IPS-20b (cell line): ENCODE data around the gene PHF5A.
A peak's percentile ranks its signal among the peaks of the same experiment; 100 is the strongest.
"Not testable (repeated sequence)": the region's sequence is repeated elsewhere in the genome, so short reads cannot be mapped to it uniquely, and the experiment has no call there.

ENCODE experiments used
- H3K27ac ChIP-seq: one replicate; pipeline ENCODE4 v1.5.1; 2013; ENCODE audit warnings: low read length
- H3K27me3 ChIP-seq: 2 replicates; pipeline ENCODE4 v1.6.1; 2013; ENCODE audit warnings: mild to moderate bottlenecking, low read length, inconsistent platforms; ENCODE audit not compliant: insufficient read depth
- H3K36me3 ChIP-seq: 2 replicates; pipeline ENCODE4 v1.6.1; 2013; ENCODE audit warnings: low read depth, mild to moderate bottlenecking, inconsistent platforms, low read length, moderate library complexity; ENCODE audit not compliant: insufficient read depth
- H3K4me1 ChIP-seq: 2 replicates; pipeline ENCODE4 v1.6.1; 2013; ENCODE audit warnings: mild to moderate bottlenecking, control low read depth, inconsistent platforms, low read length, moderate library complexity; ENCODE audit not compliant: insufficient read depth
- H3K4me3 ChIP-seq: 2 replicates; pipeline ENCODE4 v1.5.1; 2013; ENCODE audit warnings: mild to moderate bottlenecking, low read length, inconsistent platforms
- H3K9ac ChIP-seq: 2 replicates; pipeline ENCODE4 v1.6.1; 2013; ENCODE audit warnings: low read depth, mild to moderate bottlenecking, inconsistent platforms, low read length, moderate library complexity
- H3K9me3 ChIP-seq: 2 replicates; pipeline ENCODE4 v1.6.1; 2013; ENCODE audit warnings: mild to moderate bottlenecking, low read depth, low read length, inconsistent platforms; ENCODE audit not compliant: insufficient read depth

PHF5A gene

GRCh38 chr22:41444360-41445128 lies 23.9 kb downstream of the PHF5A start:
- Histone ChIP-seq H3K4me1 (peaks cover 7% of the 10 kb centered on the region; the same call in 1 of the 2 replicates), H3K9ac (peak overlapping the region; percentile 99), H3K36me3 (peaks cover 39% of the 10 kb centered on the region), H3K4me3 (peak overlapping the region; percentile 98), H3K9me3 (no peaks in the 10 kb centered on the region), H3K27me3 (no peaks in the 10 kb centered on the region), H3K27ac (peak overlapping the region; percentile 87)

- Histone ChIP-seq H3K4me1 (no peaks in the 10 kb centered on the region), H3K36me3 (peaks cover 57% of the 10 kb centered on the region), H3K27me3 (no peaks in the 10 kb centered on the region), H3K9me3 (no peaks in the 10 kb centered on the region), H3K9ac (no peak overlapping the region), H3K4me3 (no peak overlapping the region), H3K27ac (no peak overlapping the region)
Observed at GRCh38 chr22:41442240-41442792, 26.2 kb downstream of the PHF5A start.

GRCh38 chr22:41440511-41440910 lies 28.0 kb downstream of the PHF5A start:
- not testable (repeated sequence) for H3K27me3 ChIP-seq, H3K4me1 ChIP-seq, H3K9me3 ChIP-seq, H3K27ac ChIP-seq, H3K4me3 ChIP-seq, H3K9ac ChIP-seq
- H3K36me3 ChIP-seq, result peaks cover 75% of the 10 kb centered on the region

- no peak overlapping the region for H3K27ac ChIP-seq
- H3K36me3 ChIP-seq, result peaks cover 85% of the 10 kb centered on the region
Observed at GRCh38 chr22:41437198-41437597, 31.3 kb downstream of the PHF5A start.

GRCh38 chr22:41436322-41437113 lies 32.0 kb downstream of the PHF5A start:
- Histone ChIP-seq H3K36me3 (peaks cover 80% of the 10 kb centered on the region), H3K9me3 (no peaks in the 10 kb centered on the region), H3K27ac (no peak overlapping the region), H3K4me3 (no peak overlapping the region), H3K4me1 (no peaks in the 10 kb centered on the region), H3K9ac (no peak overlapping the region), H3K27me3 (no peaks in the 10 kb centered on the region)

More at GRCh38 chr22:41437198-41437597, 31.3 kb downstream of the PHF5A start:
- no peak overlapping the region for H3K4me3 ChIP-seq
- no peak overlapping the region for H3K9ac ChIP-seq
- no peaks in the 10 kb centered on the region for H3K27me3 ChIP-seq
- no peaks in the 10 kb centered on the region for H3K4me1 ChIP-seq
- no peaks in the 10 kb centered on the region for H3K9me3 ChIP-seq

- Histone ChIP-seq H3K27ac (no peak overlapping the region), H3K27me3 (no peaks in the 10 kb centered on the region), H3K9me3 (no peaks in the 10 kb centered on the region), H3K4me1 (no peaks in the 10 kb centered on the region), H3K9ac (no peak overlapping the region), H3K4me3 (no peak overlapping the region), H3K36me3 (peaks cover 72% of the 10 kb centered on the region)
Observed at GRCh38 chr22:41435560-41435959, 32.9 kb downstream of the PHF5A start.

GRCh38 chr22:41434361-41435003 lies 34.0 kb downstream of the PHF5A start:
- not testable (repeated sequence) for H3K4me1 ChIP-seq, H3K9me3 ChIP-seq, H3K27ac ChIP-seq, H3K27me3 ChIP-seq, H3K9ac ChIP-seq, H3K4me3 ChIP-seq
- H3K36me3 ChIP-seq, result peaks cover 62% of the 10 kb centered on the region

- not testable (repeated sequence) for H3K4me1 ChIP-seq, H3K9me3 ChIP-seq, H3K9ac ChIP-seq, H3K27ac ChIP-seq, H3K27me3 ChIP-seq, H3K4me3 ChIP-seq
- peaks cover 52% of the 10 kb centered on the region for H3K36me3 ChIP-seq
Observed at GRCh38 chr22:41433480-41433879, 35.0 kb downstream of the PHF5A start.

- H3K4me3 ChIP-seq, result no peak overlapping the region
- H3K9ac ChIP-seq, result no peak overlapping the region
- H3K9me3 ChIP-seq, result no peaks in the 10 kb centered on the region
- H3K27me3 ChIP-seq, result no peaks in the 10 kb centered on the region
- H3K4me1 ChIP-seq, result no peaks in the 10 kb centered on the region
- no peak overlapping the region for H3K27ac ChIP-seq
- peaks cover 38% of the 10 kb centered on the region for H3K36me3 ChIP-seq
Observed at GRCh38 chr22:41431656-41432055, 36.8 kb downstream of the PHF5A start.

- no peaks in the 10 kb centered on the region for H3K4me1 ChIP-seq
- H3K27me3 ChIP-seq, result no peaks in the 10 kb centered on the region
- H3K36me3 ChIP-seq, result peaks cover 21% of the 10 kb centered on the region
- no peak overlapping the region for H3K4me3 ChIP-seq
- H3K9ac ChIP-seq, result no peak overlapping the region
- no peak overlapping the region for H3K27ac ChIP-seq
- H3K9me3 ChIP-seq, result no peaks in the 10 kb centered on the region
Observed at GRCh38 chr22:41429951-41430332, 38.5 kb downstream of the PHF5A start.

GRCh38 chr22:41429232-41429950 lies 39.1 kb downstream of the PHF5A start:
- Histone ChIP-seq H3K4me1 (no peaks in the 10 kb centered on the region), H3K9ac (no peak overlapping the region), H3K4me3 (no peak overlapping the region), H3K9me3 (no peaks in the 10 kb centered on the region), H3K27me3 (no peaks in the 10 kb centered on the region), H3K27ac (no peak overlapping the region), H3K36me3 (peaks cover 16% of the 10 kb centered on the region)
